H9 (cell line): ENCODE data around the gene C1orf74. TPM values are rescaled to one million over a fixed set of nuclear protein-coding genes. Genes with fewer than 3 reads are reported as not detected.

Experiments used
- DNase-seq: peaks from one replicate; pipeline ENCODE4 v3.0.0-alpha.2; 2017
- H2AFZ ChIP-seq: one replicate; pipeline ENCODE4 v1.6.1; 2013; ENCODE audit warnings: mild to moderate bottlenecking, low read length, control low read depth, moderate library complexity
- H2AK5ac ChIP-seq: 2 replicates; pipeline ENCODE4 v1.6.1; 2013; ENCODE audit warnings: low read length, control low read depth, mixed read lengths; ENCODE audit not compliant: insufficient read length
- H2BK120ac ChIP-seq: one replicate; pipeline ENCODE4 v1.6.1; 2013; ENCODE audit warnings: low read depth, mild to moderate bottlenecking, low read length, control low read depth, inconsistent platforms; ENCODE audit not compliant: poor library complexity, severe bottlenecking
- H2BK12ac ChIP-seq: 2 replicates; pipeline ENCODE4 v1.6.1; 2013; ENCODE audit warnings: low read length, control low read depth, mixed read lengths, low read depth; ENCODE audit not compliant: insufficient read length
- H2BK15ac ChIP-seq: 2 replicates; pipeline ENCODE4 v1.6.1; 2013; ENCODE audit warnings: low read depth, low read length, control low read depth
- H2BK20ac ChIP-seq: one replicate; pipeline ENCODE4 v1.6.1; 2013; ENCODE audit warnings: low read depth, mild to moderate bottlenecking, low read length, control low read depth, inconsistent platforms; ENCODE audit not compliant: poor library complexity, severe bottlenecking
- H2BK5ac ChIP-seq: 2 replicates; pipeline ENCODE4 v1.6.1; 2013; ENCODE audit warnings: low read length, control low read depth, mixed read lengths; ENCODE audit not compliant: insufficient read length
- H3K14ac ChIP-seq: 2 replicates; pipeline ENCODE4 v1.6.1; 2013; ENCODE audit warnings: low read length, control low read depth; ENCODE audit not compliant: insufficient read depth
- H3K18ac ChIP-seq: 2 replicates; pipeline ENCODE4 v1.6.1; 2013; ENCODE audit warnings: low read depth, mild to moderate bottlenecking, mixed read lengths, low read length, control low read depth; ENCODE audit not compliant: insufficient read length
- H3K23ac ChIP-seq: 2 replicates; pipeline ENCODE4 v1.6.1; 2013; ENCODE audit warnings: low read length, control low read depth, mixed read lengths, low read depth; ENCODE audit not compliant: insufficient read length
- H3K23me2 ChIP-seq: 2 replicates; pipeline ENCODE4 v1.6.1; 2013; ENCODE audit warnings: low read depth, mild to moderate bottlenecking, mixed read lengths, low read length, control low read depth; ENCODE audit not compliant: insufficient read length, poor library complexity, severe bottlenecking
- H3K27ac ChIP-seq: 2 replicates; pipeline ENCODE4 v1.5.1; 2013; ENCODE audit warnings: low read length, control low read depth, mixed read lengths, low read depth; ENCODE audit not compliant: insufficient read length
- H3K27me3 ChIP-seq: 2 replicates; pipeline ENCODE4 v1.6.1; 2013; ENCODE audit warnings: low read length, control low read depth, inconsistent platforms; ENCODE audit not compliant: insufficient read depth
- H3K4ac ChIP-seq: 2 replicates; pipeline ENCODE4 v1.6.1; 2013; ENCODE audit warnings: low read depth, mild to moderate bottlenecking, control low read depth, inconsistent platforms, low read length, moderate library complexity
- H3K4me1 ChIP-seq: 2 replicates; pipeline ENCODE4 v1.6.1; 2013; ENCODE audit warnings: low read length, control low read depth, inconsistent platforms; ENCODE audit not compliant: insufficient read depth
- H3K4me2 ChIP-seq: 2 replicates; pipeline ENCODE4 v1.6.1; 2013; ENCODE audit warnings: low read length, control low read depth, mixed read lengths; ENCODE audit not compliant: insufficient read length, insufficient read depth
- H3K56ac ChIP-seq: 2 replicates; pipeline ENCODE4 v1.6.1; 2013; ENCODE audit warnings: low read depth, mild to moderate bottlenecking, mixed read lengths, low read length, control low read depth; ENCODE audit not compliant: insufficient read length
- H3K79me1 ChIP-seq: 2 replicates; pipeline ENCODE4 v1.6.1; 2013; ENCODE audit warnings: low read depth, mild to moderate bottlenecking, moderate library complexity, low read length, control low read depth, inconsistent platforms; ENCODE audit not compliant: insufficient read depth, poor library complexity, severe bottlenecking
- H3K79me2 ChIP-seq: 2 replicates; pipeline ENCODE4 v1.6.1; 2013; ENCODE audit warnings: low read length, control low read depth, inconsistent platforms; ENCODE audit not compliant: insufficient read depth
- H3K9ac ChIP-seq: 2 replicates; pipeline ENCODE4 v1.6.1; 2013; ENCODE audit warnings: low read length, control low read depth, mixed read lengths; ENCODE audit not compliant: insufficient read length; ENCODE audit errors: extremely low read depth
- H3K9me3 ChIP-seq: one replicate; pipeline ENCODE4 v1.6.1; 2013; ENCODE audit warnings: low read depth, low read length, inconsistent platforms; ENCODE audit not compliant: control insufficient read depth
- H3T11ph ChIP-seq: one replicate; pipeline ENCODE4 v1.6.1; 2013; ENCODE audit warnings: mild to moderate bottlenecking, low read length, control low read depth, inconsistent platforms
- H4K20me1 ChIP-seq: one replicate; pipeline ENCODE4 v1.6.1; 2013; ENCODE audit not compliant: control insufficient read depth, insufficient read length, insufficient read depth
- H4K5ac ChIP-seq: 2 replicates; pipeline ENCODE4 v1.6.1; 2013; ENCODE audit warnings: low read depth, mild to moderate bottlenecking, mixed read lengths, low read length, control low read depth; ENCODE audit not compliant: insufficient read length
- H4K8ac ChIP-seq: replicated peaks from 2 replicates; pipeline ENCODE4 v1.6.1; 2013; ENCODE audit warnings: low read length, control low read depth, mixed read lengths, low read depth; ENCODE audit not compliant: insufficient read length
- H4K91ac ChIP-seq: 2 replicates; pipeline ENCODE4 v1.6.1; 2013; ENCODE audit warnings: low read depth, mild to moderate bottlenecking, moderate library complexity, mixed read lengths, low read length, control low read depth; ENCODE audit not compliant: insufficient read length
- H3K27ac Mint-ChIP-seq, 3 experiments: 2 replicates in 2 of 3; 3 replicates in 1 of 3; pipeline ENCODE4 v1.8.0; 2020 to 2021; ENCODE audit warnings: mixed read lengths in 3 of 3, mild to moderate bottlenecking in 1 of 3, moderate library complexity in 1 of 3
- H3K27me3 Mint-ChIP-seq: 2 replicates; pipeline ENCODE4 v1.8.0; 2021; ENCODE audit warnings: low read depth, mild to moderate bottlenecking, moderate library complexity, mixed read lengths
- H3K36me3 Mint-ChIP-seq, 3 experiments: 2 replicates in 2 of 3; 3 replicates in 1 of 3; pipeline ENCODE4 v1.8.0; 2020 to 2021; ENCODE audit warnings: low read depth in 3 of 3, mixed read lengths in 3 of 3; ENCODE audit not compliant: insufficient read depth in 1 of 3
- H3K4me1 Mint-ChIP-seq, 2 experiments: 2 replicates each; pipeline ENCODE4 v1.8.0; 2020; ENCODE audit warnings: mixed read lengths in 2 of 2
- H3K4me3 Mint-ChIP-seq, 2 experiments: 2 replicates in 1 of 2; 3 replicates in 1 of 2; pipeline ENCODE4 v1.8.0; 2020 to 2021; ENCODE audit warnings: mild to moderate bottlenecking in 2 of 2, mixed read lengths in 2 of 2, moderate library complexity in 1 of 2
- H3K9me3 Mint-ChIP-seq, 2 experiments: 2 replicates in 1 of 2; 3 replicates in 1 of 2; pipeline ENCODE4 v1.8.0; 2020; ENCODE audit warnings: mild to moderate bottlenecking in 2 of 2, mixed read lengths in 2 of 2, moderate library complexity in 1 of 2
- WGBS: extraction: QIAGEN DNeasy Blood & Tissue Kit; methylation state at CpG from one replicate; pipeline ENCODE4 v1.1.7; 2013; ENCODE audit warnings: missing lambda C conversion rate, low lambda C conversion rate, mixed read lengths; ENCODE audit not compliant: insufficient read length; ENCODE audit errors: extremely low coverage; 5-methylcytosine and 5-hydroxymethylcytosine counted together
- total RNA-seq: library from RNA; stranded (reverse); gene quantifications from 2 replicates; pipeline ENCODE4 v1.2.1, GENCODE V29; 2021
- TF ChIP-seq, protein P1 (sequence below): fragments of 200-600 bp; sonication (generic); conservative IDR thresholded peaks from 3 replicates; pipeline ENCODE4 v1.8.0; 2021; ENCODE audit warnings: antibody characterized with exemption, mild to moderate bottlenecking

The C1orf74 gene
- total RNA-seq, 1 experiment from 2014 or later: 2.4 TPM

DNA sequence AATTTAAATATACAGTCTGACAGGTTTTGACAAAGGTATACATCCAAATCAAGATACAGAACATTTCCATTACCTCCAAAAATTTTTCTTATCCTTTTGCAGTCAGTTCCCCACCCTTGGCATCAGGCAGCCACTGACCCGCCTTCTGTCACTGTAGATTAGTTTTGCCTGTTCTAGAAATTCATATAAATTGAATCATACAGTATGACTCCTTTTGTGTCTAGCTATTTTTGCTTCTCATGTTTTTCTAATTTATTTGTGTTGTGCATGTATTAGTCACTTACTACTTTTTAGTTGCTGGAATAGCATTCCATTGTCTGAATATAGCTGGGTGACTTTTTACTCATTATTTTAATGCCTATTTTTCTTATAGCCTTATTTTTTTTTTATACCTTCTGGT is 47.3 kb upstream of the C1orf74 start:
- Mint-ChIP-seq H3K4me3 (no peak overlapping the region), H3K36me3 (peaks cover 17 to 58% (median 52%) of the 10 kb centered on the region in 3 experiments; a peak in 6 of 7 replicates), H3K9me3 (peaks cover 0 to 3% of the 10 kb centered on the region in 2 experiments; a peak in 1 of 5 replicates), H3K27me3 (no peaks in the 10 kb centered on the region), H3K27ac (no peak overlapping the region), H3K4me1 (peaks cover 6 to 7% of the 10 kb centered on the region in 2 experiments)
- Histone ChIP-seq H3K18ac (no peak overlapping the region), H3K79me2 (no peaks in the 10 kb centered on the region), H3K4ac (no peak overlapping the region), H3K9me3 (no peaks in the 10 kb centered on the region), H2BK20ac (no peak overlapping the region), H4K91ac (no peak overlapping the region), H3K56ac (no peak overlapping the region), H3K27me3 (no peaks in the 10 kb centered on the region), H2AFZ (no peak overlapping the region), H3K9ac (no peak overlapping the region), H3K27ac (no peak overlapping the region), H4K20me1 (no peaks in the 10 kb centered on the region), H3T11ph (no peak overlapping the region), H3K4me1 (no peaks in the 10 kb centered on the region), H3K23ac (no peak overlapping the region), H2BK120ac (no peak overlapping the region), H2BK5ac (no peak overlapping the region), H3K79me1 (no peaks in the 10 kb centered on the region), H4K8ac (no peak overlapping the region), H2BK12ac (no peak overlapping the region), H3K23me2 (no peaks in the 10 kb centered on the region), H4K5ac (no peak overlapping the region), H2AK5ac (no peak overlapping the region), H2BK15ac (no peak overlapping the region), H3K4me2 (no peak overlapping the region), H3K14ac (no peak overlapping the region)
- WGBS: no CpG with 5 or more reads among the region's 1 CpG
- DNase-seq: no peak
- TF ChIP-seq, protein P1, sequence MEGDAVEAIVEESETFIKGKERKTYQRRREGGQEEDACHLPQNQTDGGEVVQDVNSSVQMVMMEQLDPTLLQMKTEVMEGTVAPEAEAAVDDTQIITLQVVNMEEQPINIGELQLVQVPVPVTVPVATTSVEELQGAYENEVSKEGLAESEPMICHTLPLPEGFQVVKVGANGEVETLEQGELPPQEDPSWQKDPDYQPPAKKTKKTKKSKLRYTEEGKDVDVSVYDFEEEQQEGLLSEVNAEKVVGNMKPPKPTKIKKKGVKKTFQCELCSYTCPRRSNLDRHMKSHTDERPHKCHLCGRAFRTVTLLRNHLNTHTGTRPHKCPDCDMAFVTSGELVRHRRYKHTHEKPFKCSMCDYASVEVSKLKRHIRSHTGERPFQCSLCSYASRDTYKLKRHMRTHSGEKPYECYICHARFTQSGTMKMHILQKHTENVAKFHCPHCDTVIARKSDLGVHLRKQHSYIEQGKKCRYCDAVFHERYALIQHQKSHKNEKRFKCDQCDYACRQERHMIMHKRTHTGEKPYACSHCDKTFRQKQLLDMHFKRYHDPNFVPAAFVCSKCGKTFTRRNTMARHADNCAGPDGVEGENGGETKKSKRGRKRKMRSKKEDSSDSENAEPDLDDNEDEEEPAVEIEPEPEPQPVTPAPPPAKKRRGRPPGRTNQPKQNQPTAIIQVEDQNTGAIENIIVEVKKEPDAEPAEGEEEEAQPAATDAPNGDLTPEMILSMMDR: no peak
